ENCODE data around the gene KRTAP5-2. TPM values are rescaled to one million over a fixed set of nuclear protein-coding genes. Genes with fewer than 3 reads are reported as not detected.
A peak's percentile ranks its signal among the peaks of the same experiment; 100 is the strongest.
"Not testable (repeated sequence)": the region's sequence is repeated elsewhere in the genome, so short reads cannot be mapped to it uniquely, and the experiment has no call there.

KRTAP5-2 gene
- total RNA-seq, 1 donor, result not detected

GRCh38 chr11:1586699-1587098, 11.4 kb downstream of the KRTAP5-2 start:
- no peak for TF ChIP-seq CTCF (IDR thresholded peaks at IDR 0.05; ENCODE audit: insufficient read depth, low read depth, low read length)
- DNase-seq (ENCODE audit: low read depth), result no peak
- H3K4me3 ChIP-seq (ENCODE audit: low read depth, low read length), result no peak overlapping the region

- H3K4me3 ChIP-seq (ENCODE audit: low read depth, low read length); DNase-seq (ENCODE audit: low read depth): not testable (repeated sequence)
These were observed 13.3 kb downstream of the KRTAP5-2 start, which contains the start of gene KRTAP5-1 for GRCh38 chr11:1584661-1585370. TSS of gene KRTAP5-1 (minus strand) at chr11:1585283. CDS start at chr11:1585249, 34 bp downstream.

- not testable (repeated sequence) for H3K4me3 ChIP-seq (ENCODE audit: low read depth, low read length); DNase-seq (ENCODE audit: low read depth)
These were observed 15.2 kb downstream of the KRTAP5-2 start for GRCh38 chr11:1582909-1583308.

GRCh38 chr11:1581976-1582375, 16.1 kb downstream of the KRTAP5-2 start:
- no peak for TF ChIP-seq CTCF (IDR thresholded peaks at IDR 0.05; ENCODE audit: insufficient read depth, low read depth, low read length)
- DNase-seq (ENCODE audit: low read depth), result no peak

GRCh38 chr11:1576825-1577224, 21.3 kb downstream of the KRTAP5-2 start:
- no peak for DNase-seq (ENCODE audit: low read depth)
- no peak for TF ChIP-seq CTCF (IDR thresholded peaks at IDR 0.05; ENCODE audit: insufficient read depth, low read depth, low read length)
- no peak overlapping the region for H3K4me3 ChIP-seq (ENCODE audit: low read depth, low read length)

More at GRCh38 chr11:1581976-1582375, 16.1 kb downstream of the KRTAP5-2 start:
- no peak overlapping the region for H3K4me3 ChIP-seq (ENCODE audit: low read depth, low read length)

- not testable (repeated sequence) for DNase-seq (ENCODE audit: low read depth)
These were observed 22.3 kb downstream of the KRTAP5-2 start for GRCh38 chr11:1575756-1576155.

GRCh38 chr11:1574933-1575242, 23.2 kb downstream of the KRTAP5-2 start:
- DNase-seq (ENCODE audit: low read depth), result no peak
- TF ChIP-seq CTCF (IDR thresholded peaks at IDR 0.05; ENCODE audit: insufficient read depth, low read depth, low read length), result no peak

More at GRCh38 chr11:1575756-1576155, 22.3 kb downstream of the KRTAP5-2 start:
- H3K4me3 ChIP-seq (ENCODE audit: low read depth, low read length), result not testable (repeated sequence)

GRCh38 chr11:1574238-1574932, 23.7 kb downstream of the KRTAP5-2 start:
- H3K4me3 ChIP-seq (ENCODE audit: low read depth, low read length), result no peak overlapping the region
- peak; percentile 64 for TF ChIP-seq CTCF (IDR thresholded peaks at IDR 0.05; ENCODE audit: insufficient read depth, low read depth, low read length)
- DNase-seq (ENCODE audit: low read depth), result peak; percentile 39

More at GRCh38 chr11:1574933-1575242, 23.2 kb downstream of the KRTAP5-2 start:
- no peak overlapping the region for H3K4me3 ChIP-seq (ENCODE audit: low read depth, low read length)
